ENCODE results near the gene SGCA. TPM values are rescaled to one million over a fixed set of nuclear protein-coding genes. Genes with fewer than 3 reads are reported as not detected.

The SGCA gene
- total and polyA plus RNA-seq, 2 of the 13 experiments (the other 11 are each of a cell fraction or from before 2014, with no cell fraction given) = not detected

DNA sequence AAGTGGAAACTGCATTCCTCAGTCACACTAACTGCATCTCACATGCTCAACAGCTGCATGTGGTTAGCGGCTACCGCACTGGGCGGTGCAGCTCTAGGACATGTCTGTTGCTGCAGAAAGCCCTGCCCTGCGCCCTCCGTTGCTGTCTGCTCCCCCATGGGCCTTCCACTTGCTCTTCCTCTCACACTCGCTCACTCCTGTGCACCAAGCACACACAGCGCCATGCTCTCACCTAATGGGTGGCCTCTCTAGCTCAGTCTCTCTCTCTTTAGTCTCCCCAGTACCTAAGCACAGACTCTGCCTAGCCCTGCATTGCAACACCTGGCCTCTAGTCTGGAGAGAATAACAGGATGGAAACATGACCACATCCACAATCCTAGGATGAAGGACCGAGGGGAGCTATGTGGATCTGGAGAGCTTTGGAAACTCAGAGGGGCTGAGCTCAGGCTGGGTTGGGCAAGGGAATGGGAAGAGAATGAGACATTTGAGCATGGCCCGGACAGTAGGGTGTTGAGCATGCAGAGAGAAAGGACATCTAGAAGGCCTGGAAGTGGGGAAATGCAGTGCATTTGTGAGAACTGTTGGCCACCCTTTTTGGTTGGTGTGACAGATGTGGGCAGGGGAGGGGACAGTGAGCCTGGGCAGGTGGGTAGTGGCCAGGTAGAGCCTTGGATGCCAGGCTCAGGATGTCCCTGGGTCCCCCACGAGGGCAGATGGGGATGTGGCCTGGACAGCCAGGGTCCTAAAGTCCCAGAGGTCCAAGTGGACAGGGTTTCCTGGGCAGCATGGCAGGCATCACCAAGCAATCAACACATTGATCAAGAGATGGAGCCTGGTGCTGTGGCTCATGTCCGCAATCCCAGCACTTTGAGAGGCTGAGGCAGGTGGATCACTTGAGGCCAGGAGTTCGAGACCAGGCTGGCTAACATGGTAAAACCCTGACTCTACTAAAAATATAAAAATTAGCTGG, 16.1 kb downstream of the SGCA start (continued):
- TF ChIP-seq, protein P1, sequence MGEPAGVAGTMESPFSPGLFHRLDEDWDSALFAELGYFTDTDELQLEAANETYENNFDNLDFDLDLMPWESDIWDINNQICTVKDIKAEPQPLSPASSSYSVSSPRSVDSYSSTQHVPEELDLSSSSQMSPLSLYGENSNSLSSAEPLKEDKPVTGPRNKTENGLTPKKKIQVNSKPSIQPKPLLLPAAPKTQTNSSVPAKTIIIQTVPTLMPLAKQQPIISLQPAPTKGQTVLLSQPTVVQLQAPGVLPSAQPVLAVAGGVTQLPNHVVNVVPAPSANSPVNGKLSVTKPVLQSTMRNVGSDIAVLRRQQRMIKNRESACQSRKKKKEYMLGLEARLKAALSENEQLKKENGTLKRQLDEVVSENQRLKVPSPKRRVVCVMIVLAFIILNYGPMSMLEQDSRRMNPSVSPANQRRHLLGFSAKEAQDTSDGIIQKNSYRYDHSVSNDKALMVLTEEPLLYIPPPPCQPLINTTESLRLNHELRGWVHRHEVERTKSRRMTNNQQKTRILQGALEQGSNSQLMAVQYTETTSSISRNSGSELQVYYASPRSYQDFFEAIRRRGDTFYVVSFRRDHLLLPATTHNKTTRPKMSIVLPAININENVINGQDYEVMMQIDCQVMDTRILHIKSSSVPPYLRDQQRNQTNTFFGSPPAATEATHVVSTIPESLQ (CRISPR knock-in tag; conservative IDR thresholded peaks at IDR 0.05) = no peak
- TF ChIP-seq THRA (CRISPR knock-in tag; IDR thresholded peaks at IDR 0.05; ENCODE audit: borderline replicate concordance) (no peak), CEBPG (CRISPR knock-in tag; IDR thresholded peaks at IDR 0.05) (peak; percentile 70), KDM2A (CRISPR knock-in tag; IDR thresholded peaks at IDR 0.05; ENCODE audit: borderline replicate concordance, low read depth) (no peak), NCOA1 (CRISPR knock-in tag; IDR thresholded peaks at IDR 0.05) (no peak), KDM1A (CRISPR knock-in tag; IDR thresholded peaks at IDR 0.05) (no peak), SP140L (CRISPR knock-in tag; IDR thresholded peaks at IDR 0.05; ENCODE audit: borderline replicate concordance) (no peak), LCORL (IDR thresholded peaks at IDR 0.05) (no peak), LCORL (CRISPR knock-in tag; IDR thresholded peaks at IDR 0.05) (no peak), ZNF891 (CRISPR knock-in tag; IDR thresholded peaks at IDR 0.05) (no peak), MYNN (CRISPR knock-in tag; IDR thresholded peaks at IDR 0.05; ENCODE audit: low read depth) (no peak), ZNF687 (CRISPR knock-in tag; IDR thresholded peaks at IDR 0.05) (0 out of 2 replicates have a peak, but pooled peaks have one; percentile 11), ZNF709 (CRISPR knock-in tag; IDR thresholded peaks at IDR 0.05) (no peak), NPAS2 (CRISPR knock-in tag; IDR thresholded peaks at IDR 0.05; ENCODE audit: borderline replicate concordance) (no peak), ARID4A (CRISPR knock-in tag; IDR thresholded peaks at IDR 0.05; ENCODE audit: borderline replicate concordance) (peak; percentile 34; the same call in 1 of the 2 replicates)
- TF ChIP-seq, protein P2, sequence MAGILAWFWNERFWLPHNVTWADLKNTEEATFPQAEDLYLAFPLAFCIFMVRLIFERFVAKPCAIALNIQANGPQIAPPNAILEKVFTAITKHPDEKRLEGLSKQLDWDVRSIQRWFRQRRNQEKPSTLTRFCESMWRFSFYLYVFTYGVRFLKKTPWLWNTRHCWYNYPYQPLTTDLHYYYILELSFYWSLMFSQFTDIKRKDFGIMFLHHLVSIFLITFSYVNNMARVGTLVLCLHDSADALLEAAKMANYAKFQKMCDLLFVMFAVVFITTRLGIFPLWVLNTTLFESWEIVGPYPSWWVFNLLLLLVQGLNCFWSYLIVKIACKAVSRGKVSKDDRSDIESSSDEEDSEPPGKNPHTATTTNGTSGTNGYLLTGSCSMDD (CRISPR knock-in tag; IDR thresholded peaks at IDR 0.05) = no peak
